Peyer's patch (tissue), 4 donors: ENCODE results near the gene ADCY2.

Experiments
- CTCF ChIP-seq, 6 experiments: fragments of 450-650 bp in 4 of 6; fragments of 200-600 bp in 2 of 6; sonication (generic) in 1 of 6; IDR thresholded peaks; one replicate each; pipeline ENCODE4 v1.5.1; 2017 to 2019; ENCODE audit warnings: antibody characterized with exemption in 6 of 6, mild to moderate bottlenecking in 3 of 6, moderate library complexity in 1 of 6
- POLR2A ChIP-seq, 2 donors: fragments of 450-650 bp; IDR thresholded peaks; one replicate each; pipeline ENCODE4 v1.5.1; 2017; ENCODE audit warnings: antibody characterized with exemption in 2 of 2, mild to moderate bottlenecking in 2 of 2, moderate library complexity in 2 of 2

DNA sequence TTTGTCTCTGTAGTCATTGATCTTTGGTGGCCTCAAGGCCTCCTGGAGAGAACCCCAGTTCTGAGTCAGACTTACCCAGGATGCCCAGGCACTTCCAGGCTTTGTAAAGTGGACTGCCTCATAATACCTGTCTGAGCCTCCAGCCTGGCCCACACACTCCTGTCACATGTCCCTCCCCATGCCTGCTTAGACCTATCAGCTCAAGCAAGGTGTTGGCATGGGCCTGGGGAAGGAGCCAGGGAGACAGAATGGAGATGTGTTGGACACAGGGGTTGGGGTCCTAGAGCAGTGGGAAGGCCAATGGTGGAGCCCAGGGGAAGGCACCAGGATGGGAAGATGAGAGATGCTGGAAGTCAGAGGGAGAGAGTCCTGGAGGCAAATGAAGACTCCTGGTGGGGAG, 318.8 kb downstream of the ADCY2 start:
- TF ChIP-seq CTCF (IDR thresholded peaks at IDR 0.05) (no peak), POLR2A (IDR thresholded peaks at IDR 0.05) (no peak)
